OCI-LY1 (cell line): ENCODE data around the gene SLC22A12.

Experiments used
- H2AFZ ChIP-seq: fragments of 200-600 bp; sonication (generic), shearing (Covaris generic); 2 replicates; pipeline ENCODE4 v1.6.0; 2014; ENCODE audit warnings: antibody characterized with exemption, mild to moderate bottlenecking, low read length
- H3F3A ChIP-seq: fragments of 200-600 bp; sonication (generic), shearing (Covaris generic); 2 replicates; pipeline ENCODE4 v1.6.0; 2014; ENCODE audit warnings: mild to moderate bottlenecking, antibody characterized with exemption, low read length, moderate library complexity; ENCODE audit not compliant: insufficient read depth
- H3K27ac ChIP-seq: fragments of 200-600 bp; sonication (generic); 2 replicates; pipeline ENCODE4 v1.5.1; 2014; ENCODE audit warnings: low read length, mixed run types, mild to moderate bottlenecking, low read depth; ENCODE audit not compliant: poor library complexity, severe bottlenecking
- H3K27me3 ChIP-seq: fragments of 200-600 bp; sonication (generic); 2 replicates; pipeline ENCODE4 v1.6.0; 2014; ENCODE audit warnings: antibody characterized with exemption, mild to moderate bottlenecking, low read length, moderate library complexity; ENCODE audit not compliant: insufficient read depth
- H3K36me3 ChIP-seq: fragments of 200-600 bp; sonication (generic); 2 replicates; pipeline ENCODE4 v1.6.1; 2014; ENCODE audit warnings: mild to moderate bottlenecking, antibody characterized with exemption, low read length, moderate library complexity, mixed read lengths; ENCODE audit not compliant: insufficient read depth
- H3K4me1 ChIP-seq: fragments of 200-600 bp; sonication (generic); 2 replicates; pipeline ENCODE4 v1.5.1; 2014; ENCODE audit warnings: mild to moderate bottlenecking, low read length, moderate library complexity; ENCODE audit not compliant: insufficient read depth, severe bottlenecking
- H3K4me2 ChIP-seq: fragments of 200-600 bp; sonication (generic), shearing (Covaris generic); 2 replicates; pipeline ENCODE4 v1.6.1; 2014; ENCODE audit warnings: low read length
- H3K4me3 ChIP-seq: fragments of 200-600 bp; sonication (generic); 2 replicates; pipeline ENCODE4 v1.5.1; 2014; ENCODE audit warnings: low read length, low read depth, mild to moderate bottlenecking, mixed read lengths; ENCODE audit not compliant: poor library complexity, severe bottlenecking
- H3K79me2 ChIP-seq: fragments of 200-600 bp; shearing (Covaris generic); 2 replicates; pipeline ENCODE4 v1.6.1; 2016; ENCODE audit warnings: mixed run types, low read length, mixed read lengths; ENCODE audit not compliant: insufficient read depth
- H3K9ac ChIP-seq: fragments of 200-600 bp; sonication (generic), shearing (Covaris generic); 2 replicates; pipeline ENCODE4 v1.6.1; 2014; ENCODE audit warnings: mild to moderate bottlenecking, low read length, mixed read lengths
- H3K9me2 ChIP-seq: fragments of 200-600 bp; sonication (generic), shearing (Covaris generic); 2 replicates; pipeline ENCODE4 v1.6.1; 2014; ENCODE audit warnings: low read depth, mild to moderate bottlenecking, low read length, mixed read lengths
- H3K9me3 ChIP-seq: fragments of 200-600 bp; shearing (Covaris generic); 2 replicates; pipeline ENCODE4 v1.6.1; 2014; ENCODE audit warnings: low read length, mixed read lengths
- H4K20me1 ChIP-seq: fragments of 200-600 bp; sonication (generic), shearing (Covaris generic); 2 replicates; pipeline ENCODE4 v1.6.0; 2016; ENCODE audit warnings: mild to moderate bottlenecking, low read length; ENCODE audit not compliant: insufficient read depth
- CTCF ChIP-seq: fragments of 200-600 bp; sonication (generic), shearing (Covaris generic); IDR thresholded peaks from 2 replicates; pipeline ENCODE4 v1.5.1; 2017; ENCODE audit warnings: mild to moderate bottlenecking, antibody characterized with exemption, low read length, moderate library complexity, mixed read lengths
- EZH2 ChIP-seq: fragments of 200-600 bp; sonication (generic), shearing (Covaris generic); IDR thresholded peaks from 2 replicates; pipeline ENCODE4 v1.8.0; 2017; ENCODE audit warnings: borderline replicate concordance, mixed run types, mild to moderate bottlenecking, antibody characterized with exemption, low read length, moderate library complexity, mixed read lengths

The SLC22A12 gene

GRCh38 chr11:64569300-64569970 lies 21.6 kb upstream of the SLC22A12 start:
- Histone ChIP-seq H3K9me2 (no peaks in the 10 kb centered on the region), H3K9ac (no peak overlapping the region), H3K36me3 (no peaks in the 10 kb centered on the region), H3K27ac (no peak overlapping the region), H3K4me2 (no peak overlapping the region), H3K79me2 (no peaks in the 10 kb centered on the region), H2AFZ (no peak overlapping the region), H3K4me3 (no peak overlapping the region), H3K4me1 (peaks cover 10% of the 10 kb centered on the region), H3F3A (no peaks in the 10 kb centered on the region), H3K9me3 (no peaks in the 10 kb centered on the region), H3K27me3 (peaks cover 4% of the 10 kb centered on the region; the same call in 1 of the 2 replicates), H4K20me1 (no peaks in the 10 kb centered on the region)
- TF ChIP-seq EZH2 (no peak), CTCF (no peak)

DNA sequence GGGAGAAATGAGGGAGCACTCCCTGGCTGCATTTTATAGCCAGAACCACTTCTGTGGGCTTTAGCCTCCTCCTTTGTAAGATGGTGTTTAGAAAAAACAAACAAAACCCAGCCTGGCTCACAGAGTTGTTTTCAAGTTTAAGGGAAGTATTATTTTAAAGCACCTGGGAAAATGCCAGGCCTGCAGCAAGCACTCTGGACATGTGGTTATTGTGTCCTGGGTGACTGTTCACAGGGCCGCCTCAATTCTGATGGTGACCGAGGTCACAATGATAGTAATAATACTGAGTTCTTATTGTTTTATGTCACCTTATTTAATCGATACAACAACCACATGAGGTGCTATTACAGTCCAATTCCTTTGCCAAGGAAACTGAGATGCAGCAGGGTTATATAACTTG lies 20.7 kb upstream of the SLC22A12 start:
- no peak overlapping the region for H3K9ac ChIP-seq
- H4K20me1 ChIP-seq: no peaks in the 10 kb centered on the region
- H3K4me2 ChIP-seq: no peak overlapping the region
- H2AFZ ChIP-seq: no peak overlapping the region
- H3K27me3 ChIP-seq: peaks cover 4% of the 10 kb centered on the region; the same call in 1 of the 2 replicates
- H3K9me3 ChIP-seq: no peaks in the 10 kb centered on the region
- no peaks in the 10 kb centered on the region for H3K79me2 ChIP-seq
- no peaks in the 10 kb centered on the region for H3K9me2 ChIP-seq
- H3K27ac ChIP-seq: no peak overlapping the region
- no peak overlapping the region for H3K4me3 ChIP-seq
- TF ChIP-seq CTCF (no peak), EZH2 (no peak)
- H3K36me3 ChIP-seq: no peaks in the 10 kb centered on the region
- peaks cover 10% of the 10 kb centered on the region for H3K4me1 ChIP-seq
- H3F3A ChIP-seq: no peaks in the 10 kb centered on the region

GRCh38 chr11:64571050-64571409 lies 20.0 kb upstream of the SLC22A12 start:
- Histone ChIP-seq H3K36me3 (no peaks in the 10 kb centered on the region), H3K27ac (no peak overlapping the region), H2AFZ (no peak overlapping the region), H3K27me3 (peaks cover 4% of the 10 kb centered on the region; the same call in 1 of the 2 replicates), H3K9ac (no peak overlapping the region), H3K9me3 (no peaks in the 10 kb centered on the region), H3K4me2 (no peak overlapping the region), H3K4me3 (no peak overlapping the region), H3F3A (no peaks in the 10 kb centered on the region), H4K20me1 (no peaks in the 10 kb centered on the region), H3K4me1 (peaks cover 9% of the 10 kb centered on the region), H3K9me2 (no peaks in the 10 kb centered on the region), H3K79me2 (no peaks in the 10 kb centered on the region)
- TF ChIP-seq CTCF (no peak), EZH2 (no peak)
